HG03442 (cell line): ENCODE results near the gene GGA1.

Source experiments
- ATAC-seq: cut with Tn5 transposase; IDR thresholded peaks from one replicate; pipeline ENCODE4 v1.9.1; 2021; ENCODE audit warnings: mild to moderate bottlenecking, moderate library complexity; ENCODE audit not compliant: unreplicated experiment

The GGA1 gene, protein sequence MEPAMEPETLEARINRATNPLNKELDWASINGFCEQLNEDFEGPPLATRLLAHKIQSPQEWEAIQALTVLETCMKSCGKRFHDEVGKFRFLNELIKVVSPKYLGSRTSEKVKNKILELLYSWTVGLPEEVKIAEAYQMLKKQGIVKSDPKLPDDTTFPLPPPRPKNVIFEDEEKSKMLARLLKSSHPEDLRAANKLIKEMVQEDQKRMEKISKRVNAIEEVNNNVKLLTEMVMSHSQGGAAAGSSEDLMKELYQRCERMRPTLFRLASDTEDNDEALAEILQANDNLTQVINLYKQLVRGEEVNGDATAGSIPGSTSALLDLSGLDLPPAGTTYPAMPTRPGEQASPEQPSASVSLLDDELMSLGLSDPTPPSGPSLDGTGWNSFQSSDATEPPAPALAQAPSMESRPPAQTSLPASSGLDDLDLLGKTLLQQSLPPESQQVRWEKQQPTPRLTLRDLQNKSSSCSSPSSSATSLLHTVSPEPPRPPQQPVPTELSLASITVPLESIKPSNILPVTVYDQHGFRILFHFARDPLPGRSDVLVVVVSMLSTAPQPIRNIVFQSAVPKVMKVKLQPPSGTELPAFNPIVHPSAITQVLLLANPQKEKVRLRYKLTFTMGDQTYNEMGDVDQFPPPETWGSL

DNA sequence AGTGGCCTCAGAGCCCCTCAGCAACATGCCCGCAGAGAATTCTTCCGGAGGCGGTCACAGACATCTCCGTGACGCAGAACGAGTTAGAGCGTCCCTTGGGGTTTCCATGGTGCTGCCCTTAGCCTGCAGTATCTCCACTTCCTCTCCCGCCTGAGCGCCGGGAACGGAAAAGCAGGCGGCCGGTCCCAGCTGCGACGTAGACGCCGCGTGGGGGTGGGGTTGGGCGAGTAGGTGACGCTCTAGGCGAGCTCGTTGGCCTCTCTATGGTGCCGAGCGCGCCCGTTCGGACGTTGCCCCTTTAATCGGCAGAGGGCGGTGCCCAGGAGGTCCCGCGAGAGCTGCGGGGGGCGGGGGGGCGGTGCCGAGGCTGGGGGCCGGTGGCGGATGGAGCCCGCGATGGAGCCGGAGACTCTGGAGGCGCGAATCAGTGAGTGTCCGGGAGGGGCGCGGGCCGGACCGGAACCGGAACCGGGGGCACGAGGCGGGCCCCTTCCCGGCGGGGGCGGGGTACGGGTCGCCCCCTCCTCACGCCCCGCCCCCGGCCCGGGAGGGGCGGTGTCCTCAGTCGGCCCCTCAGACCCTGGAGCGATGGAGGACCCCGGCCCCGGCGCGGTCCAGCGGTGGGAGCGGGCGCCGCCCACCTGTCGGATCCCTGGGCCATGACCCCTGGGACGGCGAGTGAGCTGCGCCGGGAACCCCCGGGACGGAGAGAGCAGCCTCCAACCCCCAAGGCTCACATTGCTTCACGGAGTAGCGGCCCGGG, at the start of gene GGA1:
Gene GGA1 (plus strand): TSS at position 358 of the 763 bp plus-strand sequence. CDS start 27 bp downstream, at position 385.
- ATAC-seq = peak; percentile 73

DNA sequence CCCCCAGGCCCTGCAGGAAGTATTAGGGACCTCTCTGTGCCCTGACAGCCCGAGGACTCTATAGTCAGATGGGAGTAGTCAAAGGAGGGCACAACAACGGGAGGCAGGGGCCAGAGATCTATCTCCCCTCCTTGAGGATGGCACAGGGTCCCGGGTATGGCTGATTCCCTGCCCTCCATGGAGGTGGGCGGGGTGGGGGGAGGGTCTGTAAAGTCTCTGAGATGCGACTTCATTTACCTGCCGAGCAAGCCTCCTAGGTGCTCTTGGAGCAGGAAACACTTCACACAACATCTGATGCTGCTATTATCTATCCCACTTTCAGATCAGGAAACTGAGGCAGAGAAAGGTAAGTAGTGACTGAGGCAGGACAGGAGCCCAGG, 49.1 kb upstream of the GGA1 start:
- ATAC-seq = no peak

DNA sequence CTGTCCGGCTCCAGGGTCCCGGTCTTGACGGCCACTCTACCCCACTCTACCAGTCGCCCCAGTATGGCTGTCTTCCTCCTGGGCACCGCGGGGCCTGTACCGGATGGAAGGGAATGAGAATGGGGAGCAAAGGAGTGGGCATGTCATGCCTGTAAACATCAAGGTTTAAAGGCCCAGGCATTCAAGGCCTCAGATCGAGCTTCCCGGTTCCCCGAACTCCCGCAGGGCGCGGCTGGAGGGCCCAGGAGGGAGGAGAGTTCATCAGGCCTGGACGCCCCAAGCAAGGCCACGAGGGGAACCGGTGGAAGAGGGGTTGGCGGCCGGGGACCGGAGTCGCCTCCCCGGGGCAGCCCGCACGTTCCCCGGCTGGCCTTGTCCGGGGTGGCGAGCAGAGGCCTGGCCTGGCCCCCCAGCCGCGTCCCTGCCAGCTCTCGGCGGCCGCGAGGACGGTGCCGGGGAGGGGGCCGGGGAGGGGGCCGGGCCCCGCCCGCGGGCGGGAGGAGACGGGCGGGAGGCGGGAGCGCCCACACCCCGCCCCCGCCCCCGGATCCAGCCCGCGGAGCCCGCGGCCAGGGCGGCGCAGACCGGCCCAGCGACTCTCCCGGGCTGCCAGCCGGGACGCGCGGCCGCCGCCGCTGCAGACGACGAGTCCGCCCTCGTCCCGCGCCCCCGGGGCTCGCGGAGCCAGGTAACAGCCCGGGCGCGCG, 48.6 kb upstream of the GGA1 start, which contains the start of gene CDC42EP1:
Gene CDC42EP1 (plus strand): TSS at position 580 of the 707 bp plus-strand sequence. CDS start 5,870 bp downstream, outside the sequence.
- ATAC-seq = no peak

DNA sequence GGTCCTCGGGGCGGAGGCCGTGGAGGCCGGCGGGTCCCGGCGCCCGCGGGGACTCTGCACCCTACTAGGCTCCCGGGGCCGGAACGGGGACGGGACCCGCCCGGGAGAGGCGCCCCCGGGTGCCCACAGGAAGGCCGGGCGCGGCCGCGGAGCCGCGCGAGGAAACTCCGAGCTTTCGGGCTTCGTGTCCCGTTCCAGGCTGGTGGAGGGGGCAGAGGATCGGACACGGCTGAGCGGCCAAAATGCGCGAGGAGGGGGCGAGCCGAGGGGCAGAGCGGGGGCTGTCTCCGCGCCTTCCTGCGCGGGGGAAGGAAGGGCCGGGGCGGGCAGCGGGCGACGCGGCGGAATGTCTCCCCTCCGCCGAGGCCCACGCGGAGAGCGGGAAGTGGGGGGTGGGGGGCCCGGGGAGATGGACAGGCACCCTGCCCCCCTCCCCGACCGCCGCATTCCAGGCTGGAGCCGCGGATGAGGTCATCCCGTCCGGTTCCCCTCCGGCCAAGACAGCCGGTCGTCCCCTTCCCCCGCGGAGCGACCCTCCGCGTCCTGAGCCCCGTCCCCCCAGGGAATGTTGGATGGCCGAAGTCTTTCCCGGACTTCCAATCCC, 47.9 kb upstream of the GGA1 start:
- no peak for ATAC-seq

DNA sequence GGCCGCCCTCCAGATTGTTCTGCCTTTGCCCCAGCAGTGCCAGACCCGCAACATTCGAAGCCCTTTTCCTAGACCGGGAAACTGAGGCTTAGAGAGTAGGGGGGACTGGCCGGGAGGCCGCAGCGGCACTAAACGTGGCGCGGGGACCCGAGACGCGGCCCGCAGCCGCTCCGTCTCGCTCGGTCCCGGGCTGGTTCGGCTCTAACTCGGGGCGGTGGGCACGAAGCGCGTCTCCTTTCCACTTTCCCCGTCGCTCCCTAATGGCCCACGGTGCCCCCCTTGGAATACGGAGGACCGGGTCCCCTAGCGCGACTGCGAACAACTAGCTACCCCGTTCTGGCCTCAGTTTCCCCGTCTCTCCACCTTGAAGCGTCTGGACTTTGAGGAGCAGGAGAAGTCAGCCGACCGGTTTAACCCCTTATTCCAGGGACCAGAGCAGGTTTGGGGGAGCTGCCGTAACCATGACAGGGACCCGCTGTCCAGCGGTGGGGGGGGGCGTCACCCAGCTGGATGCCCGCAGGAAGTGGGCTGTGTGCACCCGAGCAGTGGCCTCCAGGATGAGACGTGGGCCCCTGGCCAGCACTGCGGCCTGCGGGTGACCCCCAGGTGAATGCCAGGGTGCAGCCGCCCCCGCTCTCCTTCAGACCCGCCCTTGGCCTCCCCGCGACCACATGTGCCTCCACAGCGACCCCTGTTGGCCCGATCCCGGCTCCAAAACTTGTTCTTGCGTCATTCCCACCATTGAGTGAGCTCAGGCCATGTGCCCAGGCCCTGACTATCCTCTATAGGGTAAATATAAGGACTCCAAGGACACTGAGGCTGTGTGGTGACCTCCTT, 47.2 kb upstream of the GGA1 start:
- ATAC-seq = no peak

DNA sequence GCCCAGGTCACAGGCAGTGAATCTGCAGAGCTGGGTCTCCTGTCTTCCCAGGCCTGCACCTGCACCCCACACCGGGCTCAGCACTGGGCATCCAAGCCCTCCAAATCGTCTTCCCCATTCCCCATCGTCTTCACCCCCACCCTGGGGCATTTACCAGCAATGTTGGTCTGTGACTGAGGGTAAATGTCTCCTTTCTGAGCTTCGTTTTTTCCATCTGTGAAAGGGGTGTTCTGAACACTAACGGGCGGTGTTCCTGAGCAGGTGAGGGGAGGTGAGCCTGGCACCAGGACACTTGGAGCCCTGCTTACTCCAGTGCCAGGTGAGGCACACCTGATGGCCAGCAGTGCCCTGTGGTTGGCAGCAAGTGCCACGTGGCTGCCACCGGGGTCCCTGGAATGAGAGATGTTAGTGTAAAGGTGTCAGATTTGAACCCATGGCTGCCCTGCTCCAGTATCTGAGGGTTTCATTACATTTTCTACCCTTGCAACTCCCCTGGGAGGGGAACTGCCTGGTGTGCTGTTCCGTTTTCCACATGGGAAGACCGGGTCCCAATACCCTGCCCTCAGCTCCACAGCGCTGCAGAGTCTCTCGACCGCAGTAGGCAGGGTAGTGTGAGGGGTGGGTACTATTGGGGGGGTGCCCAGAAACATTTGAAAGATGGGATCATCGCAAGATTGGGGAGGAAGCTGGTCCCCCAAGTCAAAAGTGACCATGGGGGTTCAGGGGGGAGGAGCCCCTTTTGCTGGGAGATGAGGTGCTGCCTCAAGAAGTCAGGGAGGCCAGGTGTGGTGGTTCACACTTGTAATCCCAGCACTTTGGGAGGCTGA, 46.4 kb upstream of the GGA1 start:
- ATAC-seq = no peak

DNA sequence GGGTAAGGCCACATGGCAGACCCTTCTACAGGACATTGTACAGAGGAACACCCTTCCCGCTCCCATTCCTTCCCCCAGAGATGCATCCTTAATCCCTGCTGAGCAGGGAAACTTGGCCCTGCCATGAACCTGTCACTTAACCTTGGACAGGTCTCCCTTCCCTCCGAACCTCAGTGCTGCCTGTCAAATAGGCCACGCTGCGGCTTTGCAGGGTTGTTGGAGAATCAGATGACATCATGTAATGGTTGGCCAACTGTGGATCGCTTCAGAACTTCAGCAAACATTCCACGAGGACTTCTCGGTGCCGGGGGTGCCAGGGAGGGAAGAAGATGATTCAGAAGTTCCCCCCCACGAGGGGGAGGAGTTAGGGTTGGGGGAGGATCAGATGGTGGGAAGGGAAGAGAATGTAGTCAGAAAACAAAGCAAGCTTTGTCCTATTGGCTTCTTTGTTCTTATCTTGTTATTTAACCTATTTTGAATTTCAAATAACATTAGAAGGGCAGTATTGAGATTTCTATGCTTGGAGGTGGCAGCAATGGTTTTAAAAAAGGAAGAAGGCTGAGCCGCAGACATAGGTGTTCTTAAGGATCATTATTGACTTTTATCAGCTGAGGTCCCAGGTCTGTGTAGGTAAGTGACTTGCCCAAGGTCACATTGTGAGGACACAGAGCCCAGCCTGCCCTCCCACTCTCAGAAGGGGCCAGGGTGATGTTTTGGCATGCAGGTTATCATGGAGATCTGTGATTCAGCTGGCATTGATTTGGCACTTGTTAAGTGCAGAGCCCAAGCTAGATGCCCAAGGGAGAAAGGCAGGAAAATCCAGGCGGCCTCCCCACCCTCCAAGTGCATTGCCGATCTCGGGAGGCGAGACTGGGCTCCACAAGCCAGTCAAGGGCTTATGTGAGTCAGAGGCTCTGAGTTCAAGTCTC, 45.2 kb upstream of the GGA1 start:
- no peak for ATAC-seq

DNA sequence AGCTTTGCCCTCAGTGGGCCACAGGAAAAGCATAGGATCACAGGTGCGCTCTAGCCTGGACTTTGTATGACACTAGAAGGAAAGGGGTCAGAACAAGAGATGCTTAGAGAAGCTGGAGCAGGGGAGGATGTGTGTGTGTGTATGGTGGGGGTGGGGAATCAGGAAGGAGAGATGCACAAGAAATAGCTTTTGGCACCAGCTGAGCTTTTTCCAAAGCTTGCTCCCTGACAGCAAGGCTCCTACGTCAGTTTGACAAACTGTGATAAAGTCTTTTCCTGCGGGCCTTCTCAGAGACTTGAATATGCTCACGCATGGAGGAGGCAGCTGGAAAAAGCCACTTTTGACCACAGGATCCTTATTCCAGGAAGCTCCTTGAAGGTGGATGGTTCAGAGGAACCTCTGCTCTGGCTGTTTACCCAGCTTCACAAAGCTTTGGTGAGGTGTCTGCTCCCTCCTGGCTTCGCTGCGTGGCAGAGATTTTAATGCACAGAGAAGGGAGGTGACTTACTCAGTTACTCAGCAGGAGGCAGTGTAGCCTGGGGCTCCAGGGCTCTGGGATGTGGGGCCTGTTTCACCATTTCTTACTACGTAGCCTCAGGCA, 44.4 kb upstream of the GGA1 start:
- no peak for ATAC-seq

DNA sequence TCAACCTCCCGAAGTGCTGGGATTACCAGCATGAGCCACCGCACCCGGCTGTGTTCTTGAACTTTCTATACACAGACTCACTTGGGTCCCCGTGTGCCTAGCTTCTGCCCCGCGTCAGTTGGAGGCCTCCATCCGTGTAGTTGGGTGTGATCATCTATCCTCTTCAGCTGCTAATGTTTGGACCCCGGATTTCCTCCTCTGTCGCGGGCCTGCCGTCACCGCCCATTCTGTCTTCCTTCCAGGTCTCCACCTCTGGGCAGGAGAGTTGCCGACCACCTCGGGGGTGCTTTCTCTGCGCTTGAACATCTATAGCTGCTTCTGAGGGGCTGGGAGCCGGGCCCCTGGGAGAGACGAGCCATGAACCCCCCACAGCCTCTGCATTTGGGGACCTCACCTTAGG, 42.8 kb upstream of the GGA1 start:
- ATAC-seq = no peak

DNA sequence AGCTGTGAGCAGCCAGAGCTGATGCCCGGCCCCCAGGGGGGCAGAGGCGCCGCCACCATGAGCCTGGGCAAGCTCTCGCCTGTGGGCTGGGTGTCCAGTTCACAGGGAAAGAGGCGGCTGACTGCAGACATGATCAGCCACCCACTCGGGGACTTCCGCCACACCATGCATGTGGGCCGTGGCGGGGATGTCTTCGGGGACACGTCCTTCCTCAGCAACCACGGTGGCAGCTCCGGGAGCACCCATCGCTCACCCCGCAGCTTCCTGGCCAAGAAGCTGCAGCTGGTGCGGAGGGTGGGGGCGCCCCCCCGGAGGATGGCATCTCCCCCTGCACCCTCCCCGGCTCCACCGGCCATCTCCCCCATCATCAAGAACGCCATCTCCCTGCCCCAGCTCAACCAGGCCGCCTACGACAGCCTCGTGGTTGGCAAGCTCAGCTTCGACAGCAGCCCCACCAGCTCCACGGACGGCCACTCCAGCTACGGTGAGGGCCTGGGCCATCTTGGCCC, 42.3 kb upstream of the GGA1 start:
- ATAC-seq = no peak

DNA sequence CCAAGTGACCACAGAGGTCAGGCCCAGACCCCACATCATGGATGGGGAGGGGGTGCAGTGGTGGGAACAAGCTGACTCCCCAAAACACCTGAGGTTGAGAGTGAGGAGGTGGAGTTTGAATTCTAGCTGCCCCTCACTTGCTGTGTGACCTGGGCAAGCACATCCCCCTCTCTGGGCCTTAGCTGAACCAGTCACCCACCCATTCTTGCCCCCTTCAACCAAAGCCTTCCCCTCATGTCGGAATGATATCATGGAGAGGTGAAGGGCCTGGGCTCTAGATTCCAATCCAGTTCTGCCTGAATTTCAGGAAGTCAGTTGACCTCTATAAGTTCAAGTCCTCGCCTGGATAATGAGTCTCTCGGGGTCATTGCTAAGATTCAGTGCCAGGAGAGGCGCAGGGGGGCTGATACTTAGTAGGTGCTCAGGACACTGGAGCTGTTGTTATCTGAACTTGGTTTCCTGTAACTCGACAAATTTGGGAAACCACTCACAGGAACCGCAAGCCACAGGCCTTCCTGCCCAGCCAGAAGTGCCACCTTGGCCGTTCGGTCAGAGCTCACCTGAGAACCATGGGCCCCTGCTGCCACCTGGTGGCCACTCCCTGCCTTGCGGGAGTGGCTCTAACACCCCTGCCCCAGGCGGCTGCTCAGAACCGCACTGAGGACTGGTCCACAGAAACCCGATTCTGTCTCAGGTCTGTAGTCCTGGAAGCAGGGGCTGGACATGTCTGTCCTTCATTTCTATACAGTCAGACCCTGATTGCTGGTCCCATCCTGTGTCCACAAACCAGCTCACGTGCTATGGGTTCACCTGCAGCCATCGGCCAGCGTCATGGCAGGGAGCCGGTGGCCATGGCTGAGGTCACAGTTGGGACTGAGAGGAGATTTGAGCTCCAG, 41.5 kb upstream of the GGA1 start:
- peak; percentile 57 for ATAC-seq

DNA sequence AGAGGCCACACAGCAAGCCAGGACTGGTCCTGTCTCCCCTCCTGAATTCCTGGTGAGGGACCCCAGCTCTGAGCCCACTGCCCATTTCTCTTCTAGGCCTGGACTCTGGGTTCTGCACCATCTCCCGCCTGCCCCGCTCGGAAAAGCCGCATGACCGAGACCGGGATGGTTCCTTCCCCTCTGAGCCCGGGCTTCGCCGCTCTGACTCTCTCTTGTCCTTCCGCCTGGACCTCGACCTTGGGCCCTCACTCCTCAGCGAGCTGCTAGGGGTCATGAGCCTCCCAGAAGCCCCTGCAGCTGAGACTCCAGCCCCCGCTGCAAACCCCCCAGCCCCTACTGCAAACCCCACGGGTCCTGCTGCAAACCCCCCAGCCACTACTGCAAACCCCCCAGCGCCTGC, 40.6 kb upstream of the GGA1 start:
- ATAC-seq = no peak

DNA sequence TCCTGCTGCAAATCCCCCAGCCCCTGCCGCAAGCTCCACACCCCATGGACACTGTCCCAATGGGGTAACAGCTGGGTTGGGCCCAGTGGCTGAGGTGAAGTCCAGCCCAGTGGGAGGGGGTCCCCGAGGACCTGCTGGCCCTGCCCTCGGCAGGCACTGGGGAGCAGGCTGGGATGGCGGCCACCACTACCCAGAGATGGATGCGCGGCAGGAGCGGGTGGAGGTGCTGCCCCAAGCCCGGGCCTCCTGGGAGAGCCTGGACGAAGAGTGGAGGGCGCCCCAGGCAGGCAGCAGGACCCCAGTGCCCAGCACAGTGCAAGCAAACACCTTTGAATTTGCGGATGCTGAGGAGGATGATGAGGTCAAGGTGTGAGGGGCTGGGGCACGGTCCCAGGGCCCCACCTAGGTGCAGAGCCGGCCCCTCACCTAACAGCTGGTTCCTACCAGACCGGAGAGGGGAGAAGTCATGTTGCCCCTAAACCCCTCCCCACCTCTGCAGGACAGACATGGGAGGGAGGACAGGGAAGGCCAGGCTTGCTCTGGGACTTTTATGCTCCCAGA, 40.1 kb upstream of the GGA1 start:
- no peak for ATAC-seq

DNA sequence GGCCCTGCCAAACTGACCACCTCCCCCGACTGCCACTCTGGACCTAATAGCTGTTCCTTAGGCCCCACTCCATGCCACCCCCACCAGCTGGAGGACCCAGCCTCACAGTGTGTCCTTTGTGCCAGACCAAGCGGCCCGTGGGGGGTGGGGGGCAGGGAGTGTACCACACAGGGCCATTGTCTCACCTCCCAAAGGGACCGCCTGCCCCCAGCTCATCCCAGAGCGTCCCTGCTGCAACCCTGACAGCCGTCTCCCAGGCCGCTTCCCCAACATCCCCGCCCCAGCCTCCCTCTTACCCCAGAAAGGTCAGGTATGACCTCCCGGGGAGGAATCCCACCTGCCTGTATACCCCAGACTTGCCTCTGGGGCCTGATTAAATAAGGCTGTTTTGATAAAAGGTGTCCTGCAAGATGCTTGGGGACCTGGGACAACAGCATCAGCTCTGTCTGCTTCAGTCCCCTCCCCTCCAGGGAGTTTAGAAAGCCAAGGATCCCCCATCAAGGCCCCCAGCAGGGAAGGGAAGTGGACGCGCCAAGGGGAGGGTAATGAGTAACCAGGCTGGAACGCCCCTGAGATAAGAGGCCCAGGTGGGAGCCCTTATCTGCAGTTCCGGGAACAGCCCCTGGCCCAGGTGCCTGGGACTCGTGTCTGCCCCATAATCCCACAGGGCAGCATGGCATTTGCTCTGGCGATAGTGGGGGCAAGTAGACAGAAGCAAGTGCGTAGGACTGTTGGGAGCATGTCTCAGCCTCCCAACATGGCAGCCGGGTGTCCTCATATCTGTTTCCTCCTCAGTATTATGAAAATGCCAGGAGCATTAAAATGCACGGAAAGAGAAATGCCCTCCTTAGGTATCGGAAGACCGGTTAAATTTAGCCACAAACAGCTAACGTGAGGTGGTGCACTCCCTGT, 39.4 kb upstream of the GGA1 start:
- ATAC-seq = no peak
